HG02885 (cell line): ENCODE data around the gene DDX39B.
"Not testable (repeated sequence)": the region's sequence is repeated elsewhere in the genome, so short reads cannot be mapped to it uniquely, and the experiment has no call there.

Experiments used
- ATAC-seq: cut with Tn5 transposase; IDR thresholded peaks from one replicate; pipeline ENCODE4 v1.9.1; 2021; ENCODE audit warnings: mild to moderate bottlenecking; ENCODE audit not compliant: unreplicated experiment, poor library complexity

Gene DDX39B

DNA sequence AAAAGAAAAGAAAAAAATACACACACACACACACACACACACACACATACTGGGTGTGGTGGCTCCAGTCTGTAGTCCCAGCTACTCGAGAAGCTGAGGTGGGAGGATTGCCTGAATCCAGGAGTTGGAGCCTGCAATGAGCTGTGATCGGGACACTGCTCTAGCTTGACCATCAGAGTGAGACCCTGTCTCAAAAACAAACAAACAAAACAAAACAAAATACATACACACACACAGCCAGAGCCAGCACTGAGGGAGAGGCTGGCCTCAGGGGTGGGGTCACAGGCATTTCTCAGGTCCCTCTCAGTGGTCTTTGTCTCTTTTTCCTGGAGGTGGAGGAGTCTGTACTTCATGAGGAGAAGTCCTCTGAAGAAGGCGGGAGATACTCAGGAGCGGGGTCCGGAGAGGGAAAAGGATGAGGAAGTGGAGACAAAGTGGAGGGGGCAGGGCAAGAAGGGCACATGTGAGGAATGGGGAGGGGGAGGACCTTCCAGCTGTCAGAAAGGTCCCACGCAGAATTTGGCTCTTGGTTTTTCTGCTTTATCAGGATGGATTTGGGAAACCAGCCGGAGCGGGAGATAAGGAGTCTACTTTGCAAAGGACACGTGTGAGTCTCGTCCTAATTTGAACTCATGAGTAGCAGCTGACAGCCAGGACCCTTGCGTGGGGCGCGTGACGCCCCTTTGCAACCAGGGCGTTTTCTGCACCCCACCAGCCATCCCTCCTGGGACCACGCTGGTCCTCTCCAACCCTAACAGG is 51.5 kb downstream of the DDX39B start:
- ATAC-seq = no peak

- no peak for ATAC-seq
These were observed 52.7 kb downstream of the DDX39B start for GRCh38 chr6:31489086-31489485.

- not testable (repeated sequence) for ATAC-seq
These were observed 54.1 kb downstream of the DDX39B start for GRCh38 chr6:31487674-31488073.

GRCh38 chr6:31486065-31486837 is 55.6 kb downstream of the DDX39B start:
- ATAC-seq = not testable (repeated sequence)

GRCh38 chr6:31485055-31485454 is 56.7 kb downstream of the DDX39B start:
- ATAC-seq = no peak

DNA sequence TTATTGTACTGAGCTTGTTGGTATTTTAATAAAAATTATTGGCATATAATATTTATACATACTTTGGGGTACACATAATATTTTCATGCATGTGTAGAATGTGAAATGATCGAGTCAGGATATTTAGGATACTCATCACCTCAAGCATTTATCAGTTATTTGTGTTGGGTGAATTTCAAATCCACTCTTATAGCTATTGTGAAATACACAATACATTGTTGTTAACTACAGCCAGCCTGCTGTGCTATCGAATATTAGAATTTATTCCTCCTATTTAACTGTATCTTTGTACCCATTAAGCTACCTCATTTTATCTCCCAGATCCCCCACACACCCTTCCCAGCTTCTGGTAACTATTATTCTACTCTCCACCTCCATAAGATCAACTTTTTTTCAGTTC is 58.4 kb downstream of the DDX39B start:
- no peak for ATAC-seq

- no peak for ATAC-seq
These were observed 61.2 kb downstream of the DDX39B start for GRCh38 chr6:31480574-31480973.
